IMR-90 (cell line): ENCODE results near the gene AKAP1.

Experiments
- TF ChIP-seq, protein P1 (sequence below): fragments of 150-350 bp; IDR thresholded peaks from 2 replicates; pipeline ENCODE4 v1.6.1; 2016; ENCODE audit warnings: low read depth, mild to moderate bottlenecking, low read length, moderate library complexity, borderline replicate concordance
- TF ChIP-seq, protein P2 (sequence below): conservative IDR thresholded peaks from 2 replicates; pipeline ENCODE4 v1.5.1; 2012; ENCODE audit warnings: mild to moderate bottlenecking, low read depth, low read length, improper control_type of control experiment
- TF ChIP-seq, protein P3 (sequence below): fragments of 150-350 bp; IDR thresholded peaks from 2 replicates; pipeline ENCODE4 v1.6.1; 2017; ENCODE audit warnings: mild to moderate bottlenecking, antibody characterized with exemption, low read length, low read depth

DNA sequence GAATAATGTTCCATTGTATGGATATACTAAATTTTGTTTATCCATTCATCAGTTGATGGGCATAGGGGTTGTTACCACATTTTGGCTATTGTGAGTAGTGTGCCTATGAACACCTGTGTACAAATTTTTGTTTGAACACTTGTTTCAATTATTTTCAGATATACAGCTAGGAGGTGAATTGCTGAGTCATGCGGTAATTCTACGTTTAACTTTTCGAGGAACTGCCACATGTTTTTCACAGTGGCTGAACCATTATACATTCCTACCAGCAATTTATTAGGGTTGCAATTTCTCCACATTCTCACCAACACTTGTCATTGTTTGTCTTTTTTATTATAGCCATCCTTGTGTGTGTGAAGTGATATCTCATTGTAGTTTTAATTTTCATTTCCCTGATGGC, 75.6 kb downstream of the AKAP1 start:
- TF ChIP-seq, protein P1, sequence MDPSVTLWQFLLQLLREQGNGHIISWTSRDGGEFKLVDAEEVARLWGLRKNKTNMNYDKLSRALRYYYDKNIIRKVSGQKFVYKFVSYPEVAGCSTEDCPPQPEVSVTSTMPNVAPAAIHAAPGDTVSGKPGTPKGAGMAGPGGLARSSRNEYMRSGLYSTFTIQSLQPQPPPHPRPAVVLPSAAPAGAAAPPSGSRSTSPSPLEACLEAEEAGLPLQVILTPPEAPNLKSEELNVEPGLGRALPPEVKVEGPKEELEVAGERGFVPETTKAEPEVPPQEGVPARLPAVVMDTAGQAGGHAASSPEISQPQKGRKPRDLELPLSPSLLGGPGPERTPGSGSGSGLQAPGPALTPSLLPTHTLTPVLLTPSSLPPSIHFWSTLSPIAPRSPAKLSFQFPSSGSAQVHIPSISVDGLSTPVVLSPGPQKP = no peak
- TF ChIP-seq, protein P2, sequence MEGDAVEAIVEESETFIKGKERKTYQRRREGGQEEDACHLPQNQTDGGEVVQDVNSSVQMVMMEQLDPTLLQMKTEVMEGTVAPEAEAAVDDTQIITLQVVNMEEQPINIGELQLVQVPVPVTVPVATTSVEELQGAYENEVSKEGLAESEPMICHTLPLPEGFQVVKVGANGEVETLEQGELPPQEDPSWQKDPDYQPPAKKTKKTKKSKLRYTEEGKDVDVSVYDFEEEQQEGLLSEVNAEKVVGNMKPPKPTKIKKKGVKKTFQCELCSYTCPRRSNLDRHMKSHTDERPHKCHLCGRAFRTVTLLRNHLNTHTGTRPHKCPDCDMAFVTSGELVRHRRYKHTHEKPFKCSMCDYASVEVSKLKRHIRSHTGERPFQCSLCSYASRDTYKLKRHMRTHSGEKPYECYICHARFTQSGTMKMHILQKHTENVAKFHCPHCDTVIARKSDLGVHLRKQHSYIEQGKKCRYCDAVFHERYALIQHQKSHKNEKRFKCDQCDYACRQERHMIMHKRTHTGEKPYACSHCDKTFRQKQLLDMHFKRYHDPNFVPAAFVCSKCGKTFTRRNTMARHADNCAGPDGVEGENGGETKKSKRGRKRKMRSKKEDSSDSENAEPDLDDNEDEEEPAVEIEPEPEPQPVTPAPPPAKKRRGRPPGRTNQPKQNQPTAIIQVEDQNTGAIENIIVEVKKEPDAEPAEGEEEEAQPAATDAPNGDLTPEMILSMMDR = no peak
- TF ChIP-seq, protein P3, sequence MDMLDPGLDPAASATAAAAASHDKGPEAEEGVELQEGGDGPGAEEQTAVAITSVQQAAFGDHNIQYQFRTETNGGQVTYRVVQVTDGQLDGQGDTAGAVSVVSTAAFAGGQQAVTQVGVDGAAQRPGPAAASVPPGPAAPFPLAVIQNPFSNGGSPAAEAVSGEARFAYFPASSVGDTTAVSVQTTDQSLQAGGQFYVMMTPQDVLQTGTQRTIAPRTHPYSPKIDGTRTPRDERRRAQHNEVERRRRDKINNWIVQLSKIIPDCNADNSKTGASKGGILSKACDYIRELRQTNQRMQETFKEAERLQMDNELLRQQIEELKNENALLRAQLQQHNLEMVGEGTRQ = no peak
